ENCODE measurements around the gene GNAZ.

Gene GNAZ

GRCh38 chr22:23102002-23102655, 31.8 kb downstream of the GNAZ start:
- DNase-seq (ENCODE audit: extremely low spot score, insufficient read length, low read depth) (no peak), FAIRE-seq (no peak)

- no peak for FAIRE-seq
- no peak for DNase-seq (ENCODE audit: extremely low spot score, insufficient read length, low read depth)
These were observed 32.5 kb downstream of the GNAZ start for GRCh38 chr22:23102776-23103175.

GRCh38 chr22:23103199-23103954, 33.1 kb downstream of the GNAZ start:
- DNase-seq (ENCODE audit: extremely low spot score, insufficient read length, low read depth) (no peak), FAIRE-seq (no peak)

- no peak for DNase-seq (ENCODE audit: extremely low spot score, insufficient read length, low read depth)
- no peak for FAIRE-seq
These were observed 34.1 kb downstream of the GNAZ start for GRCh38 chr22:23104187-23104971.

GRCh38 chr22:23105304-23105703, 35.0 kb downstream of the GNAZ start:
- DNase-seq (ENCODE audit: extremely low spot score, insufficient read length, low read depth): no peak
- FAIRE-seq: no peak

- DNase-seq (ENCODE audit: extremely low spot score, insufficient read length, low read depth) (no peak), FAIRE-seq (no peak)
These were observed 35.6 kb downstream of the GNAZ start for GRCh38 chr22:23105919-23106318.

- no peak for FAIRE-seq
These were observed 36.0 kb downstream of the GNAZ start for GRCh38 chr22:23106344-23106743.

GRCh38 chr22:23106906-23107367, 36.6 kb downstream of the GNAZ start:
- DNase-seq (ENCODE audit: extremely low spot score, insufficient read length, low read depth) (no peak), FAIRE-seq (no peak)

More at GRCh38 chr22:23106344-23106743, 36.0 kb downstream of the GNAZ start:
- DNase-seq (ENCODE audit: extremely low spot score, insufficient read length, low read depth): no peak

GRCh38 chr22:23107487-23108248, 37.3 kb downstream of the GNAZ start:
- DNase-seq (ENCODE audit: extremely low spot score, insufficient read length, low read depth): no peak
- no peak for FAIRE-seq

GRCh38 chr22:23108249-23109078, 38.1 kb downstream of the GNAZ start:
- DNase-seq (ENCODE audit: extremely low spot score, insufficient read length, low read depth): no peak
- no peak for FAIRE-seq

- DNase-seq (ENCODE audit: extremely low spot score, insufficient read length, low read depth): no peak
These were observed 38.7 kb downstream of the GNAZ start for GRCh38 chr22:23109079-23109347.

GRCh38 chr22:23109441-23109978, 39.2 kb downstream of the GNAZ start:
- no peak for FAIRE-seq

More at GRCh38 chr22:23109079-23109347, 38.7 kb downstream of the GNAZ start:
- no peak for FAIRE-seq

GRCh38 chr22:23110190-23110921, 40.0 kb downstream of the GNAZ start:
- no peak for FAIRE-seq
- DNase-seq (ENCODE audit: extremely low spot score, insufficient read length, low read depth): no peak

More at GRCh38 chr22:23109441-23109978, 39.2 kb downstream of the GNAZ start:
- DNase-seq (ENCODE audit: extremely low spot score, insufficient read length, low read depth): no peak

- FAIRE-seq (no peak), DNase-seq (ENCODE audit: extremely low spot score, insufficient read length, low read depth) (no peak)
These were observed 40.7 kb downstream of the GNAZ start for GRCh38 chr22:23110922-23111527.

- DNase-seq (ENCODE audit: extremely low spot score, insufficient read length, low read depth) (no peak), FAIRE-seq (no peak)
These were observed 42.2 kb downstream of the GNAZ start for GRCh38 chr22:23112472-23113012.

GRCh38 chr22:23113067-23113846, 42.9 kb downstream of the GNAZ start:
- DNase-seq (ENCODE audit: extremely low spot score, insufficient read length, low read depth): no peak

More at GRCh38 chr22:23113067-23113846, 42.9 kb downstream of the GNAZ start:
- no peak for FAIRE-seq

All from GM18507 (cell line).